Stimulated activated CD8-positive, alpha-beta memory T cell treated with anti-CD3 and anti-CD28 coated beads, Interleukin-12 subunit alpha, Interleukin-12 subunit beta, amount 100 ng/mL, for 24 hours (primary cell): ENCODE results near the gene EPHB4.
"Not testable (repeated sequence)": the region's sequence is repeated elsewhere in the genome, so short reads cannot be mapped to it uniquely, and the experiment has no call there.

Source experiments
- DNase-seq: peaks from one replicate; pipeline ENCODE4 v3.0.0-alpha.2; 2020; ENCODE audit errors: extremely low read depth

Gene EPHB4

GRCh38 chr7:100791881-100792666, 35.2 kb downstream of the EPHB4 start:
- DNase-seq, result no peak

- no peak for DNase-seq
These were observed 38.3 kb downstream of the EPHB4 start for GRCh38 chr7:100789055-100789454.

- DNase-seq, result no peak
These were observed 41.0 kb downstream of the EPHB4 start for GRCh38 chr7:100786323-100786722.

- no peak for DNase-seq
These were observed 41.4 kb downstream of the EPHB4 start for GRCh38 chr7:100785878-100786277.

GRCh38 chr7:100783804-100784203, 43.5 kb downstream of the EPHB4 start:
- no peak for DNase-seq

- no peak for DNase-seq
These were observed 46.1 kb downstream of the EPHB4 start for GRCh38 chr7:100781255-100781654.

GRCh38 chr7:100779359-100779758, 48.0 kb downstream of the EPHB4 start:
- no peak for DNase-seq

GRCh38 chr7:100778061-100778621, 49.2 kb downstream of the EPHB4 start:
- no peak for DNase-seq

GRCh38 chr7:100773491-100773890, 53.8 kb downstream of the EPHB4 start:
- DNase-seq, result no peak

- DNase-seq, result no peak
These were observed 58.5 kb downstream of the EPHB4 start for GRCh38 chr7:100768784-100769183.

- DNase-seq, result no peak
These were observed 62.1 kb downstream of the EPHB4 start for GRCh38 chr7:100765250-100765649.

GRCh38 chr7:100764841-100765240, 62.5 kb downstream of the EPHB4 start:
- DNase-seq, result no peak

GRCh38 chr7:100763556-100764140, 63.7 kb downstream of the EPHB4 start:
- no peak for DNase-seq

GRCh38 chr7:100762841-100763240, 64.5 kb downstream of the EPHB4 start:
- not testable (repeated sequence) for DNase-seq

GRCh38 chr7:100759357-100760171, 67.8 kb downstream of the EPHB4 start:
- DNase-seq, result no peak

GRCh38 chr7:100753750-100754149, 73.6 kb downstream of the EPHB4 start:
- DNase-seq, result no peak

GRCh38 chr7:100752994-100753393, 74.3 kb downstream of the EPHB4 start:
- DNase-seq, result no peak
